Stimulated activated naive CD8-positive, alpha-beta T cell treated with anti-CD3 and anti-CD28 coated beads, Interleukin-15, amount 100 ng/mL, for 72 hours (primary cell): ENCODE data around the gene NKAIN2.
"Not testable (repeated sequence)": the region's sequence is repeated elsewhere in the genome, so short reads cannot be mapped to it uniquely, and the experiment has no call there.

ENCODE experiments used
- ATAC-seq: fragments of 150-1000 bp; cut with Tn5 transposase; 2 replicates; pipeline ENCODE4 v1.10.0; 2021; ENCODE audit warnings: mild to moderate bottlenecking, moderate library complexity
- DNase-seq, 2 donors: peaks; one replicate each; pipeline ENCODE4 v3.0.0; 2021 to 2022
- H3K27ac Mint-ChIP-seq, 2 donors: one replicate each; pipeline ENCODE4 v1.8.0; 2022; ENCODE audit warnings: mild to moderate bottlenecking in 2 of 2, mixed read lengths in 2 of 2, moderate library complexity in 2 of 2
- H3K27me3 Mint-ChIP-seq: one replicate; pipeline ENCODE4 v1.8.0; 2022; ENCODE audit warnings: mixed read lengths
- H3K4me1 Mint-ChIP-seq: one replicate; pipeline ENCODE4 v1.8.0; 2022; ENCODE audit warnings: mild to moderate bottlenecking, mixed read lengths
- H3K4me3 Mint-ChIP-seq, 2 donors: one replicate each; pipeline ENCODE4 v1.8.0; 2022; ENCODE audit warnings: mild to moderate bottlenecking in 2 of 2, mixed read lengths in 2 of 2, moderate library complexity in 1 of 2
- H3K9me3 Mint-ChIP-seq, 2 donors: one replicate each; pipeline ENCODE4 v1.8.0; 2022; ENCODE audit warnings: mixed read lengths in 2 of 2

Gene NKAIN2

DNA sequence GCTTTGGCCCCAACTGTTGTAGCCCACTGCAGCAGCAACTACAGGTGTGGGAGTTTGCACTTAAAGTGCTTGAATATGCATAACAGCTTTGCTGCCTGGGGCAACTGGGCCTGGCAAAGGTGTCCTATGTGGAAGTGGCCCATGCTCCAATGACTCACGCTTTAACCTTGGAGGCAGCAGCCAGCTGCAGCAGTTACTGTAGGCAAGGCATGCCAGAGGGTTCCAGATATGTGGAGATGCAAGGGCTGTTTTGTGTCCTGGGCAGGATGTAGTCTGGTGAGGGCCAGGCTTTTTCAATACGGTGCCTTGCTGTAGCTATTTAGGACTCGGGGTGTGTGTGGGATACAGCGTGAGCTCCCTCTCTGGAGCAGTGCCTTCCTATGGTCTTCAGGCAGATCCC is 150.3 kb downstream of the NKAIN2 start:
- ATAC-seq, result no peak
- peaks cover 0 to 29% of the 10 kb centered on the region in 2 donors for H3K9me3 Mint-ChIP-seq
- no peak for DNase-seq

DNA sequence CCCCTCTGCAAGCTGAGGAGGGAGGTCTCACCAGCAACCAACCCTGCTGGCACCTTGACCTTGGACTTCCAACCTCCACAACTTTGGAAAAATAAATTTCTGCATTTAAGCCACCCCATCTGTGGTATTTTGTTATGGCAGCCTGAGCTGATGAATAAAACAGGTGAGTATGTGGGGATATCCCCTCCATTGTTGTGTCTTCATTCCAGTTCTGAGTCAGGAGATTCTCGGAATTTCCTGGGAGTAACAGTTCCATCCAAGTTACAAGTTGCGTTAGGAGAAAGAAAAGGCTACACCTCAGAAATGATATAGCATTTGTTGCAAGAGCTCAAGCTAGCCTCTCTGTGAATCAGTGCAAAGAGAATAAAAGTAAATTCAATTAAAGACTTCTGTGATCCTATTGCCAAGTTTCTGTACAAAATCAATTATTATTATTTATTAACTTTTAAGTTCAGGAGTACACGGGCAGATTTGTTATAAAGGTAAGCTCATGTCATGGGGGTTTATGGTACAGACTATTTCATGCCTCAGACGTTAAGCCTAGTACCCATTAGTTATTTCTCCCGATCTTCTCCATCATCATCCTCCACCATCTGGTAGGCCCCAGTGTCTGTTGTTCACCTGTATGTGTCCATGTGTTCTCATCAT is 153.0 kb downstream of the NKAIN2 start:
- no peaks in the 10 kb centered on the region for H3K27me3 Mint-ChIP-seq
- DNase-seq, result no peak
- ATAC-seq, result no peak
- H3K4me1 Mint-ChIP-seq, result no peaks in the 10 kb centered on the region
- peaks cover 4 to 13% of the 10 kb centered on the region in 2 donors for H3K9me3 Mint-ChIP-seq
- H3K27ac Mint-ChIP-seq, result no peak overlapping the region
- no peak overlapping the region for H3K4me3 Mint-ChIP-seq

More for the DNA sequence above, 150.3 kb downstream of the NKAIN2 start:
- no peaks in the 10 kb centered on the region for H3K4me1 Mint-ChIP-seq
- H3K27me3 Mint-ChIP-seq, result no peaks in the 10 kb centered on the region
- no peak overlapping the region for H3K27ac Mint-ChIP-seq
- no peak overlapping the region for H3K4me3 Mint-ChIP-seq

DNA sequence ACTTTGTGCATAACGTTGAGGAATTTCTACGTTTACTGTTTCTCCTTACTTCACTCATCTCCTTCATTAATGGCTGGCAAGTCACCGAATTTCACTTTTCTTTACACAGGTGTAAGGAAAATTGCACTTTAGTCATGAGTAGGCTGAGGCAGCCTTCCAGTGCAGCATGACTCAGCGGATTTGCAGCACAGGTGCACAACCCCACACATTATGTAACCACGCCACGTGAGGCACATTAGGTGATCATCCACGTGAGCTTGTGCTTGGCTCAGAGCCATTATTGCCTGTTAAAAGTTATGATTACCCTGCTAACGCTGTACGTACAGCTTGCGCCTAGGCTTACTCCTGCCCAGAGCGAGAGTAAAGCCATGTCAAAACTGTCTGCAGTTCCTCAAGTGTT is 158.8 kb downstream of the NKAIN2 start:
- Mint-ChIP-seq H3K27me3 (no peaks in the 10 kb centered on the region), H3K4me3 (no peak overlapping the region), H3K27ac (peak overlapping the region in 1 of 2 donors; percentile 31), H3K4me1 (no peaks in the 10 kb centered on the region), H3K9me3 (peaks cover 0 to 4% of the 10 kb centered on the region in 2 donors)
- no peak for DNase-seq
- no peak for ATAC-seq

DNA sequence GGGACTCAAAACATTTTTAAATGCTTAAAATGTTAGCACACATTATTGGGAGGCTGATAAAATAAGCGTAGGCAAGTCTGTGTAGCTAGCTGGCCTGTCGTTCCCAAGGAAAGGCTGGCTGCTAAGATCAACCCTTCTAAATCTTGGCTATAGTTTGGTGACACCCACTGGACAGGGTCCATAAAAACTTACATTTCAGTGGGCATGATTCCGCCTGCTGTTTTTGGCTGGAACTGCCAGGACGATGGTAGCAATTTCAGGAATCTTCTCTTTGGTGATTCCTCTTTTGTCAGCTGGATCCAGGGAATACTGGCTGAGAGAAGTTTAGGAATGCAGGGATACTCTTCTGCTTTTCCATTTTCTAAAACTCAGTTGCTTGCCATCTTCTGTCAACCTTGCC is 162.2 kb downstream of the NKAIN2 start:
- DNase-seq (no peak), ATAC-seq (no peak)
- H3K27me3 Mint-ChIP-seq, result no peaks in the 10 kb centered on the region
- H3K27ac Mint-ChIP-seq, result no peak overlapping the region
- H3K4me3 Mint-ChIP-seq, result no peak overlapping the region
- H3K4me1 Mint-ChIP-seq, result no peaks in the 10 kb centered on the region
- H3K9me3 Mint-ChIP-seq, result no peaks in the 10 kb centered on the region

- DNase-seq, result no peak
- no peak overlapping the region for H3K4me3 Mint-ChIP-seq
- no peaks in the 10 kb centered on the region for H3K4me1 Mint-ChIP-seq
- H3K27ac Mint-ChIP-seq, result no peak overlapping the region
- H3K27me3 Mint-ChIP-seq, result no peaks in the 10 kb centered on the region
- ATAC-seq, result no peak
- H3K9me3 Mint-ChIP-seq, result no peaks in the 10 kb centered on the region
Measured at GRCh38 chr6:123966618-123967017, 163.0 kb downstream of the NKAIN2 start.

- Mint-ChIP-seq H3K27ac (no peak overlapping the region), H3K9me3 (no peaks in the 10 kb centered on the region), H3K4me3 (no peak overlapping the region), H3K4me1 (no peaks in the 10 kb centered on the region), H3K27me3 (no peaks in the 10 kb centered on the region)
- no peak for ATAC-seq
- no peak for DNase-seq
Measured at GRCh38 chr6:123967905-123968304, 164.2 kb downstream of the NKAIN2 start.

DNA sequence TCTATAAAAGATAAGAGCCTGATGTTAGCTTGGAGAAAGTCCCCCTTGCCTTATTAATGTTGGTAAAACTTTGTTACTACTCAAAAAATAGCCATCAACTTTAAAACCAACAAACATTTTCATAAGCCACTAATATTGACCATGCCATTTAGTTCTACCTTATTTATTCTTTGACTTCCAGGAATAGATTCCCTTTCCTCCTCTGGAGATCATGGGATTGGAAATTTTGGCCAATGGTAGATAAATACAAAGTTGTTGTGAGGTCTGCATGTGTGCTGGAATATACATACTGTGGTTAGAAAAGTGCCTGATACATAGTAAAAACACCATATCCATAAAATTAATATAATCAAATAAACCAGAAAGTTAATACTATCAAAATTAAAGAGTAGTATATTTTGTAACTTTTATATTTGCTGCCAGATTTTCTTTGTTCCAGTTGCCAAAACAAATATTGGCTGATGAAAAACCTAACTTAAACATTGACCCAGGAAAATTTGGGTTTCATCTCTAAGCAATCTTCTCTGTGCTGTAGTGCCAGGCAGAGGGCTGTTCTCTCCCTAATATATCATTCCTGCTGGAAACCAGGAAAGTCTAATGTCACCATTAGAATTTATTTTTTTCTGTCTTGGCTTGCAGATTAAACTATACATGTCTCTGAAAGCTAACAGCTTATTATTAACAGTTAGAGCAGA is 169.1 kb downstream of the NKAIN2 start:
- no peak overlapping the region for H3K27ac Mint-ChIP-seq
- H3K27me3 Mint-ChIP-seq, result no peaks in the 10 kb centered on the region
- no peak overlapping the region for H3K4me3 Mint-ChIP-seq
- no peaks in the 10 kb centered on the region for H3K4me1 Mint-ChIP-seq
- ATAC-seq (no peak), DNase-seq (no peak)
- no peaks in the 10 kb centered on the region for H3K9me3 Mint-ChIP-seq

DNA sequence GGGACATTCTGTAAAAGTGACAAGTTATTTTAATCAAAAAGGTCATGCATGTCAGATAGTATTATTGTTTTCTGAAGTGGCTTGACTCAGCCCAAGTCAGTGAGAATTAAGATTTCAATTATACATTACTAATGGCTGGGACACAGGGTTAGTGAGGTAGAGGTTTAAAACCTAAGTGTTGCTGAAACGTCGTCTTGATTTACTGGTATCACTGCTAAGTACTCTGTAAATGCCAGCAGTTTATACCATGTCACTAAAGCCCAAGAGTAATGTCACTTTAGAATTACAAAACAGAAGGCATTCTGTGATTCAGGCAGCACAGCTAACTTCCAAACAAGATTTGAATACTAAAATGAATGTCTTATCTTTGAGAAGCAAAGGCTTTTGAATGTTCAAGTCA is 176.6 kb downstream of the NKAIN2 start:
- H3K27ac Mint-ChIP-seq, result no peak overlapping the region
- H3K4me3 Mint-ChIP-seq, result no peak overlapping the region
- H3K9me3 Mint-ChIP-seq, result no peaks in the 10 kb centered on the region
- DNase-seq, result no peak
- no peaks in the 10 kb centered on the region for H3K27me3 Mint-ChIP-seq
- no peak for ATAC-seq
- no peaks in the 10 kb centered on the region for H3K4me1 Mint-ChIP-seq

DNA sequence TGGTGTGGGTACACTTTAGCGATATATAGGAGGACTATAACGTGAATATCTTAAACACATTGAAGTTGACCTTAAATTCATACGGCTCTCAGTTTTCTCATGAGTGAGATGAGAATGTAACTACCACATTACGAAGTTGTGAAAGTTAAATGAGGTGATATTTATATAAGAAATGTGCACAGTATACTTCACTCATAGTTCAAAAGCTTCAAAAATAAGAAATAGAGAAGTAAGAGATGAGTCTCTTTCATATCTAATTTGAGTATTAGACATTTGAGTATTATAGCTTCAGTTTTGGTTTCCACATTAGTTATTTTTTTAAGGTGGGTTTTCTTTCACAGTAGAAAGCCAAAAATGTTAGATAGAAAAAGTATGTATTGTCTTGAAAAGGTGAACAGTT is 183.3 kb downstream of the NKAIN2 start:
- Mint-ChIP-seq H3K4me3 (no peak overlapping the region), H3K4me1 (no peaks in the 10 kb centered on the region), H3K9me3 (peaks cover 0 to 2% of the 10 kb centered on the region in 2 donors), H3K27me3 (no peaks in the 10 kb centered on the region), H3K27ac (no peak overlapping the region)
- DNase-seq (no peak), ATAC-seq (no peak)

DNA sequence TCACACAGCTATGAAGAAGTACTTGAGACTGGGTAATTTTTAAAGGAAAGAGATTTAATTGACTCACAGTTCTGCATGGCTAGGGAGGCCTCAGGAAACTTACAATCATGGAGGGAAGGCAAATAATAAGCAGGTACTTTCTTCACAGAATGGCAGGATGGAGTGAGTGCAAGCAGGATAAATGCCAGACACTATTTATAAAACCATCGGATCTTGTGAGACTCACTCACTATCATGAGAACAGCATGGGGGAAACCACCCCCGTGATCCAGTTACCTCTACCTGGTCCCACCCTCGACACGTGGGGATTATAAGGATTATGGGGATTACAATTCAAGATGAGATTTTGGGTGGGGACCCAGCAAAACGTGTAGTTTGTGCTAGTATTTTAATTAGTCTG is 186.3 kb downstream of the NKAIN2 start:
- DNase-seq, H3K4me1 Mint-ChIP-seq, H3K9me3 Mint-ChIP-seq, ATAC-seq, H3K4me3 Mint-ChIP-seq, H3K27ac Mint-ChIP-seq, H3K27me3 Mint-ChIP-seq: not testable (repeated sequence)

GRCh38 chr6:123990376-123990775 is 186.7 kb downstream of the NKAIN2 start:
- Mint-ChIP-seq H3K4me1 (no peaks in the 10 kb centered on the region), H3K27me3 (no peaks in the 10 kb centered on the region), H3K9me3 (peaks cover 0 to 4% of the 10 kb centered on the region in 2 donors), H3K4me3 (no peak overlapping the region), H3K27ac (peak overlapping the region in 1 of 2 donors; percentile 80)
- no peak for DNase-seq
- ATAC-seq, result no peak

- Mint-ChIP-seq H3K27me3 (no peaks in the 10 kb centered on the region), H3K27ac (no peak overlapping the region), H3K4me3 (no peak overlapping the region), H3K4me1 (no peaks in the 10 kb centered on the region), H3K9me3 (peaks cover 0 to 4% of the 10 kb centered on the region in 2 donors)
- no peak for ATAC-seq
- no peak for DNase-seq
Measured at GRCh38 chr6:123994168-123994567, 190.5 kb downstream of the NKAIN2 start.

- no peaks in the 10 kb centered on the region for H3K27me3 Mint-ChIP-seq
- DNase-seq, result no peak
- H3K4me1 Mint-ChIP-seq, result no peaks in the 10 kb centered on the region
- no peak overlapping the region for H3K4me3 Mint-ChIP-seq
- ATAC-seq, result no peak
- H3K9me3 Mint-ChIP-seq, result peaks cover 0 to 4% of the 10 kb centered on the region in 2 donors
- H3K27ac Mint-ChIP-seq, result no peak overlapping the region
Measured at GRCh38 chr6:123994891-123995635, 191.4 kb downstream of the NKAIN2 start.

DNA sequence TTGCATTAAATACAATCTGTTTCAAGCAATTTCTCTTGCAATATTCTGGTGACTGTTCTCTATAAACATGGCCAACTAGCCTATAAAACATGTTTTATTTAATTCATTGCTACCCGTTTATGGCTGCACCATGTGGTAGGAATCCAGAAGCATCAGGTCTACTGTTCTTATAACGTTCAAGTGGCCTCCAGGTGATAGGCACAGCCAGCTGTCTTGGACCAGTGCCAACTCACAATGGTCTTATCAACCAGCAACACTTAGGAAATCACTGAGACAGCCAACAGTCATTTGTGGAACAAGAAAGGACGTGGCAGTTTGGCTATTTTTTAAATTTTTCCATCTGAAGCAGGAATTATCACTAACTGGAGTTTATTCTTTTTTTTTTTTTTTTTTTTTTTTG is 193.6 kb downstream of the NKAIN2 start:
- DNase-seq, result no peak
- Mint-ChIP-seq H3K4me1 (no peaks in the 10 kb centered on the region), H3K9me3 (no peaks in the 10 kb centered on the region), H3K27me3 (no peaks in the 10 kb centered on the region), H3K27ac (no peak overlapping the region), H3K4me3 (no peak overlapping the region)
- ATAC-seq, result no peak

DNA sequence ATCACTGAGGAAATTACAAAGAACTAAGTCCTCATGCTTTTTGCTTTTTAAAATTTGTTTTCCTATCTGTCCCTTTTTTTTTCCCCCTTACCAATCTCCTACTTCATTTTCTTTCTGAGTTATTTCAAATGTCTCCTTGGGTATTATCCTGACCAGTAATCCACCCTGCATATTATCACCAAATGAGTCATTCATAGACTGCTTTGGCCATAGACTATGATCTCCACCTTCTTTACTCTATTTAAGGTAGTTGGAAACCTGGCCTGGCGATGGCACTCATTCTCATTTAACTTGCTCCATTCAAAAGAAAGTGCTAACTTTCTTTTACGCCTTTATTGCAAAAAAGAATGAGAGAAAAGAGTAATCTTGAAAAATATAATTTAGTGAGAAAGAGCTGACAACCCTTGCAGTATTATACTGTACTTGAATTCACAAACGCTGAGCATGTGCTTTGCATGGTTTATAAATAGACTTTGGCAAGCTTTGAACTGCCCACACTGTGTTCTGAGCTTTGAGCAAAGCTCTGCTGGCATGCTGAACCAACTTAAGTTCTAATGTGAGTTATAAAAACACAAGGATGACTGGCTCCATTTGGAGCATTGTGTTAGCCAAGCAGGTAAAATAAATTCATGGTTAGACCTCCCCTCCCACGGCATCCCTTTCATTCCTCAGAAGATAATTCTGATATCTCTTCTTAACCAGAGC is 198.9 kb downstream of the NKAIN2 start:
- no peaks in the 10 kb centered on the region for H3K4me1 Mint-ChIP-seq
- H3K4me3 Mint-ChIP-seq, result no peak overlapping the region
- no peaks in the 10 kb centered on the region for H3K9me3 Mint-ChIP-seq
- no peak overlapping the region for H3K27ac Mint-ChIP-seq
- ATAC-seq (no peak), DNase-seq (no peak)
- no peaks in the 10 kb centered on the region for H3K27me3 Mint-ChIP-seq

DNA sequence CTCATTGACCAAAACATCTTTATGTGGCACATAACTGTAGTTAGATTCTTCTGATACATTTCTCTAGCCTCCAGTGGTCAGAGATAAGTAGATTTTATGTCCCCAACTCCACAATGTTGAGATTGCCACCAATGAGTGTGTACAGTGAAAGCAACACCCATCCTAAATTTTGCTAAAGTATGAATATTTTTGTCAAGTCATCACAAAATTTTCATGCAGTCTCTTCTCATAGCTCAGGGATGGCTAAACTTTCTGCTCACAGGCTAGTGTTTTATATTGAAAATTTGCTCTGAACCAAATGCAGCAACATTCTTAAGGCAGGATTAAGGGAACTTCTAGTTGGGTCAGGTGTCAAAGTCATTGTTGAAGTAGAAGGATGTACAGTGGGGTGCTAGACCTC is 203.6 kb downstream of the NKAIN2 start:
- H3K27me3 Mint-ChIP-seq, result no peaks in the 10 kb centered on the region
- peaks cover 4 to 7% of the 10 kb centered on the region in 2 donors for H3K9me3 Mint-ChIP-seq
- no peak for DNase-seq
- H3K4me1 Mint-ChIP-seq, result no peaks in the 10 kb centered on the region
- H3K4me3 Mint-ChIP-seq, result no peak overlapping the region
- ATAC-seq, result no peak
- H3K27ac Mint-ChIP-seq, result no peak overlapping the region
